ENCODE results near the gene PARD3B. TPM values are rescaled to one million over a fixed set of nuclear protein-coding genes. Genes with fewer than 3 reads are reported as not detected.

The PARD3B gene
- total and polyA plus RNA-seq, 2 of the 4 experiments (the other 2 are of a cell fraction), result 3.3 to 15.6 TPM

GRCh38 chr2:205210494-205210893 is 665.2 kb downstream of the PARD3B start:
- no peaks in the 10 kb centered on the region for H3K36me3 ChIP-seq (ENCODE audit: control insufficient read depth, insufficient read depth, low read length)
- ChIA-PET CTCF (no interaction called here), POLR2A (ENCODE audit: unreplicated experiment) (no interaction called here)
- H4K91ac ChIP-seq (ENCODE audit: insufficient read depth, low read depth, low read length), result no peak overlapping the region
- dilution Hi-C loops (cut with HindIII; ENCODE audit: low sequenced_read_pairs, unreplicated experiment), result no loop called here
- H3K27me3 ChIP-seq (ENCODE audit: control insufficient read depth, insufficient read depth, low read length), result no peaks in the 10 kb centered on the region
- no peak overlapping the region for H2BK5ac ChIP-seq (ENCODE audit: low read depth, low read length, poor library complexity, severe bottlenecking)
- no peak overlapping the region for H3K23ac ChIP-seq (ENCODE audit: low read depth, low read length)
- no peak overlapping the region for H3K14ac ChIP-seq (replicated peaks; ENCODE audit: low read depth, low read length)
- DNase-seq, result no peak
- H3K4ac ChIP-seq (ENCODE audit: low read depth, low read length), result no peak overlapping the region
- no peak for ATAC-seq (ENCODE audit: low read depth)
- H3K9ac ChIP-seq (ENCODE audit: low read depth, low read length), result no peak overlapping the region
- H3K4me3 ChIP-seq (ENCODE audit: insufficient read depth, low read depth, low read length), result no peak overlapping the region
- H2AK5ac ChIP-seq (ENCODE audit: low read depth, low read length), result no peak overlapping the region
- H2BK120ac ChIP-seq (ENCODE audit: low read depth, low read length), result no peak overlapping the region
- WGBS, 2 experiments (ENCODE audit: extremely low coverage in 2 of 2, insufficient read length in 1 of 2), result no CpG with 5 or more reads among the region's 2 CpGs
- H3K56ac ChIP-seq (ENCODE audit: extremely low read depth, insufficient read depth, low read length), result no peak overlapping the region
- TF ChIP-seq USF2 (IDR thresholded peaks at IDR 0.05; ENCODE audit: low read depth, low read length) (no peak), MAFK (IDR thresholded peaks at IDR 0.05; ENCODE audit: low read depth, low read length) (peak; percentile 63), CHD1 (IDR thresholded peaks at IDR 0.05; ENCODE audit: low read depth, low read length) (no peak)
- H3K18ac ChIP-seq (ENCODE audit: low read depth, low read length), result no peak overlapping the region
- H2BK20ac ChIP-seq (ENCODE audit: low read depth, low read length), result no peak overlapping the region
- no peak overlapping the region for H2AFZ ChIP-seq (replicated peaks; ENCODE audit: low read length, poor library complexity)
- H2BK15ac ChIP-seq (ENCODE audit: low read depth, low read length), result no peak overlapping the region
- no peaks in the 10 kb centered on the region for H3K4me1 ChIP-seq (ENCODE audit: control insufficient read depth, insufficient read depth, low read length)
- H3K79me1 ChIP-seq (ENCODE audit: low read depth in 1 of 2, low read length in 2 of 2), result no peaks in the 10 kb centered on the region
- no peak overlapping the region for H4K8ac ChIP-seq (ENCODE audit: low read depth in 2 of 2, low read length in 2 of 2)
- intact Hi-C loops (cut with micrococcal nuclease), result no loop called here
- H2AK9ac ChIP-seq (replicated peaks; ENCODE audit: low read depth, low read length, poor library complexity), result no peak overlapping the region
- H3K27ac ChIP-seq (ENCODE audit: insufficient read depth, low read length), result no peak overlapping the region
- H3K4me2 ChIP-seq (ENCODE audit: low read depth, low read length), result no peak overlapping the region
- H4K20me1 ChIP-seq (ENCODE audit: insufficient read depth, low read length), result no peaks in the 10 kb centered on the region
- peaks cover 3% of the 10 kb centered on the region; the same call in 1 of the 2 replicates for H3K9me1 ChIP-seq (ENCODE audit: insufficient read depth, low read length)
- in situ Hi-C loops (cut with MboI; ENCODE audit: low sequenced_read_pairs), result no loop called here
- H3K9me3 ChIP-seq (ENCODE audit: control insufficient read depth, insufficient read depth, low read length), result no peaks in the 10 kb centered on the region
- H4K5ac ChIP-seq (ENCODE audit: low read depth, low read length), result no peak overlapping the region
- no TSS peak for BruUV-seq (replicated peaks)
